Activated CD8-positive, alpha-beta memory T cell treated with anti-CD3 and anti-CD28 coated beads for 1 hour (primary cell): ENCODE data around the gene ADAD2.

Experiments used
- DNase-seq, 2 donors: peaks; one replicate each; pipeline ENCODE4 v3.0.0-alpha.2; 2020; ENCODE audit warnings: low read depth in 1 of 2; ENCODE audit errors: extremely low read depth in 1 of 2

Gene ADAD2

GRCh38 chr16:84244728-84245127 is 53.8 kb downstream of the ADAD2 start:
- DNase-seq: no peak

GRCh38 chr16:84245956-84246678 is 55.2 kb downstream of the ADAD2 start:
- DNase-seq: no peak

- no peak for DNase-seq
These were observed 55.7 kb downstream of the ADAD2 start for GRCh38 chr16:84246679-84247077.
